ENCODE data around the gene HHIPL2. TPM values are rescaled to one million over a fixed set of nuclear protein-coding genes. Genes with fewer than 3 reads are reported as not detected.
A peak's percentile ranks its signal among the peaks of the same experiment; 100 is the strongest.

HHIPL2 gene
- total and polyA plus RNA-seq, 7 donors, result 0.04 TPM; not detected in 5

GRCh38 chr1:222557148-222557547 lies 9.2 kb upstream of the HHIPL2 start:
- no peaks in the 10 kb centered on the region for H3K9me3 ChIP-seq
- no peak for DNase-seq
- WGBS, 3 donors, result 69 to 72% (median 71%) methylated on average over 6 of the region's 6 CpGs
- intact Hi-C loops (cut with DNase I), result no loop called here
- no peak for ATAC-seq
- H3K36me3 ChIP-seq (ENCODE audit: insufficient read depth in 1 of 2, low read depth in 1 of 2), result peaks cover 0 to 54% of the 10 kb centered on the region in 2 donors
- H3K4me3 ChIP-seq, result no peak overlapping the region
- no peaks in the 10 kb centered on the region for H3K27me3 ChIP-seq (ENCODE audit: insufficient read depth in 3 of 3, low read length in 2 of 3)
- no peaks in the 10 kb centered on the region for H3K4me1 ChIP-seq
- H3K27ac ChIP-seq, result no peak overlapping the region
- TF ChIP-seq, protein P1, sequence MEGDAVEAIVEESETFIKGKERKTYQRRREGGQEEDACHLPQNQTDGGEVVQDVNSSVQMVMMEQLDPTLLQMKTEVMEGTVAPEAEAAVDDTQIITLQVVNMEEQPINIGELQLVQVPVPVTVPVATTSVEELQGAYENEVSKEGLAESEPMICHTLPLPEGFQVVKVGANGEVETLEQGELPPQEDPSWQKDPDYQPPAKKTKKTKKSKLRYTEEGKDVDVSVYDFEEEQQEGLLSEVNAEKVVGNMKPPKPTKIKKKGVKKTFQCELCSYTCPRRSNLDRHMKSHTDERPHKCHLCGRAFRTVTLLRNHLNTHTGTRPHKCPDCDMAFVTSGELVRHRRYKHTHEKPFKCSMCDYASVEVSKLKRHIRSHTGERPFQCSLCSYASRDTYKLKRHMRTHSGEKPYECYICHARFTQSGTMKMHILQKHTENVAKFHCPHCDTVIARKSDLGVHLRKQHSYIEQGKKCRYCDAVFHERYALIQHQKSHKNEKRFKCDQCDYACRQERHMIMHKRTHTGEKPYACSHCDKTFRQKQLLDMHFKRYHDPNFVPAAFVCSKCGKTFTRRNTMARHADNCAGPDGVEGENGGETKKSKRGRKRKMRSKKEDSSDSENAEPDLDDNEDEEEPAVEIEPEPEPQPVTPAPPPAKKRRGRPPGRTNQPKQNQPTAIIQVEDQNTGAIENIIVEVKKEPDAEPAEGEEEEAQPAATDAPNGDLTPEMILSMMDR (IDR thresholded peaks at IDR 0.05), result no peak

DNA sequence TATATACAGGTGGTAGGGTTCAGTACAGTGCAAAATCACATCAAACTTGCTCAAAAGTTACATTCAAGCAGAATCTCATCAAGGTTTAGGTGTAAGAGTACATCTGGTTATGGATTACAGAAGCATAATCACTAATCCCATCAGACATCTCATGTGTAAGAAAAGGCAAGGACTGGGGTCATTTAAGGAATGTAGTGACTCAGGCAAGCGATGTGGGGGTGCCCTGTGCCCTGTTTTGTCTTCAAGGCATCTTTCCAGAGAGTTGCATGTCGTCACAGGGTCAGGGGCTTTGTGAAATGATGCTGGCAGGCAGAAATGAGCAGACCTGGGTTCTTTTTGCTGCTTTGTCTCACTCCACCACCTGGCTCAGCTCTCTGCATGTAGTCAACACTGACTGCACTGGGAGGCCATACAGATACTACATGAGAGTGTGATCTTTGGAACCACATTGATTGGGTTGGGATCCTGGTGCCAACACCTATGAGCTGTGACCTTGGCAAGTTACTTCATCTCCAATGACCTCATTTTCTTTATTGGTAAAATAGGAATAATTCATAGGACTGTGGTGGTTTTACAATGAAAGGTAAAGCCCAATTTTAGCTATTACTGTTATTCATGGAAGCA lies 8.2 kb upstream of the HHIPL2 start:
- Histone ChIP-seq H3K4me1 (no peaks in the 10 kb centered on the region), H3K27me3 (ENCODE audit: insufficient read depth in 3 of 3, low read length in 2 of 3) (no peaks in the 10 kb centered on the region), H3K4me3 (no peak overlapping the region), H3K9me3 (no peaks in the 10 kb centered on the region), H3K36me3 (ENCODE audit: insufficient read depth in 1 of 2, low read depth in 1 of 2) (peaks cover 0 to 44% of the 10 kb centered on the region in 2 donors), H3K27ac (no peak overlapping the region)
- DNase-seq (no peak), ATAC-seq (no peak)
- TF ChIP-seq, protein P1 (IDR thresholded peaks at IDR 0.05), result no peak
- intact Hi-C loops (cut with DNase I), result no loop called here
- WGBS, 3 donors, result 81 to 94% (median 93%) methylated on average over 2 of the region's 2 CpGs

DNA sequence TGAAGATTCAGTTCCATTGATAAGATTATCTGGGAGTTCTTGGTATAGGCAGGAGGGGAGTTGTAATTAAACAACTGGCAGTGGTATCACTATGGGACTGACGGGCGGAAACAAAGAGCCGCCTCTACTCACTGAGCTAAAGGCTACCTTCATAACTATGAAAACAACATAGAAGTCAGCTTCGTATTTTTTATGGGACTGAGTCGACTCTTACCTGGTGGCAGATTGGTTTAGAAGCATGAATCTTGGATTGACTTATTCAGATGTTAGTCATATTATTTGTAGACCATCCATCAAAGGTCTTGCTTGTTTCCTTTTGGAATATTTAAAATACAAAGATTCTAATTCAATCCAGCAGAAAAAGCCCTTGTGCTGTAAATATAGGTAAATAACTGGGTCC lies 6.3 kb upstream of the HHIPL2 start:
- 91 to 97% (median 94%) methylated on average over 5 of the region's 5 CpGs for WGBS, 3 donors

DNA sequence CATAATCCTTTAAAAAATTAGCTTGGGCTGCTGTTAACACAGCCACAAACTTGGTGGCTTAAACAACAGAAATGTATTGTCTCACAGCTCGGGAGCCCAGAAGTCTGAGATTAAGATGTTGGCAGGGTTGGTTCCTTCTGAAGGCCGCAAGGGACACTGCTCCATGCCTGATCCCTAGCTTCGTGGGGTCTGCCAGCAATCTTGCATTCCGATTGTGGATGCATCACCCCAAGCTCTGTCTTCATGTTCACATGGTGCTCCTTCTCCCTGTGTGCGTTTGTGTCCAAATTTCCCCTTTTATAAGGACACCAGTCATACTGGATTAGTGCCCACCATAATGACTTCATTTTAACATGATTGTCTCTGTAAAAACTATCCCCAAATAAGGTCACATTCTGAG lies 5.0 kb upstream of the HHIPL2 start:
- no peak overlapping the region for H3K4me3 ChIP-seq
- H3K9me3 ChIP-seq, result no peaks in the 10 kb centered on the region
- TF ChIP-seq, protein P1 (IDR thresholded peaks at IDR 0.05), result no peak
- peak in 1 of 2 donors; percentile 17 for DNase-seq
- H3K36me3 ChIP-seq (ENCODE audit: insufficient read depth in 1 of 2, low read depth in 1 of 2), result peaks cover 0 to 17% of the 10 kb centered on the region in 2 donors
- H3K27ac ChIP-seq, result no peak overlapping the region
- WGBS, 3 donors, result 40 to 50% (median 41%) methylated on average over 5 of the region's 5 CpGs
- ATAC-seq, result no peak
- intact Hi-C loops (cut with DNase I), result no loop called here
- H3K27me3 ChIP-seq (ENCODE audit: insufficient read depth in 3 of 3, low read length in 2 of 3), result peaks cover 0 to under 1% (median 0%) of the 10 kb centered on the region in 3 donors
- no peaks in the 10 kb centered on the region for H3K4me1 ChIP-seq

More for the DNA sequence above, 6.3 kb upstream of the HHIPL2 start:
- Histone ChIP-seq H3K27me3 (ENCODE audit: insufficient read depth in 3 of 3, low read length in 2 of 3) (no peaks in the 10 kb centered on the region), H3K4me1 (no peaks in the 10 kb centered on the region), H3K9me3 (no peaks in the 10 kb centered on the region), H3K27ac (no peak overlapping the region), H3K36me3 (ENCODE audit: insufficient read depth in 1 of 2, low read depth in 1 of 2) (peaks cover 0 to 25% of the 10 kb centered on the region in 2 donors), H3K4me3 (no peak overlapping the region)
- DNase-seq (no peak), ATAC-seq (no peak)
- TF ChIP-seq, protein P1 (IDR thresholded peaks at IDR 0.05), result no peak
- intact Hi-C loops (cut with DNase I), result no loop called here

GRCh38 chr1:222547260-222547614 lies 667 bp downstream of the HHIPL2 start:
- peaks cover 0 to 5% (median 4%) of the 10 kb centered on the region in 3 donors for H3K27me3 ChIP-seq (ENCODE audit: insufficient read depth in 3 of 3, low read length in 2 of 3)
- 20 to 26% (median 26%) methylated on average over 8 of the region's 8 CpGs for WGBS, 3 donors
- no peak for ATAC-seq

More at GRCh38 chr1:222547260-222547614, 667 bp downstream of the HHIPL2 start:
- H3K4me3 ChIP-seq, result no peak overlapping the region
- no peaks in the 10 kb centered on the region for H3K36me3 ChIP-seq (ENCODE audit: insufficient read depth in 1 of 2, low read depth in 1 of 2)
- intact Hi-C loops (cut with DNase I), result no loop called here
- no peaks in the 10 kb centered on the region for H3K4me1 ChIP-seq
- no peak for DNase-seq
- no peak overlapping the region for H3K27ac ChIP-seq
- H3K9me3 ChIP-seq, result no peaks in the 10 kb centered on the region
- TF ChIP-seq, protein P1 (IDR thresholded peaks at IDR 0.05), result no peak

All from psoas muscle (tissue), 8 donors.